GM12878 (cell line): ENCODE data around the gene MOCOS.

ENCODE experiments used
- CBFB ChIP-seq: IDR thresholded peaks from 2 replicates; pipeline ENCODE4 v1.6.1; 2016; ENCODE audit warnings: antibody characterized with exemption, low read depth
- CBX3 ChIP-seq: fragments of 200-600 bp; sonication (generic); IDR thresholded peaks from 2 replicates; pipeline ENCODE4 v1.6.1; 2016; ENCODE audit warnings: low read depth, borderline replicate concordance
- CTCF ChIP-seq, 3 experiments: IDR thresholded peaks in 2 of 3; conservative IDR thresholded peaks in 1 of 3; 2 replicates each; pipeline ENCODE4 v1.5.1; 2011; ENCODE audit warnings: low read depth in 3 of 3, low read length in 3 of 3, mild to moderate bottlenecking in 3 of 3, control low read depth in 2 of 3, moderate library complexity in 2 of 3, inconsistent platforms in 1 of 3, mixed read lengths in 1 of 3; ENCODE audit not compliant: control insufficient read depth in 2 of 3, insufficient read depth in 1 of 3; ENCODE audit errors: extremely low read depth in 1 of 3
- POLR2A ChIP-seq: IDR thresholded peaks from 2 replicates; pipeline ENCODE4 v1.6.1; 2011; ENCODE audit warnings: low read depth, mild to moderate bottlenecking, low read length
- SPI1 ChIP-seq: IDR thresholded peaks from 2 replicates; pipeline ENCODE4 v1.6.1; 2011; ENCODE audit warnings: low read depth, mild to moderate bottlenecking, low read length, moderate library complexity, borderline replicate concordance; ENCODE audit not compliant: insufficient read depth
- TARDBP ChIP-seq: IDR thresholded peaks from 2 replicates; pipeline ENCODE4 v1.6.1; 2016; ENCODE audit warnings: borderline replicate concordance
- TF ChIP-seq, protein P1 (sequence below): IDR thresholded peaks from 2 replicates; pipeline ENCODE4 v1.6.1; 2012; ENCODE audit warnings: mild to moderate bottlenecking, low read depth, low read length
- TF ChIP-seq, protein P2 (sequence below): IDR thresholded peaks from 2 replicates; pipeline ENCODE4 v1.6.1; 2012; ENCODE audit warnings: low read depth, low read length, improper control_type of control experiment

- TF ChIP-seq, protein P1, sequence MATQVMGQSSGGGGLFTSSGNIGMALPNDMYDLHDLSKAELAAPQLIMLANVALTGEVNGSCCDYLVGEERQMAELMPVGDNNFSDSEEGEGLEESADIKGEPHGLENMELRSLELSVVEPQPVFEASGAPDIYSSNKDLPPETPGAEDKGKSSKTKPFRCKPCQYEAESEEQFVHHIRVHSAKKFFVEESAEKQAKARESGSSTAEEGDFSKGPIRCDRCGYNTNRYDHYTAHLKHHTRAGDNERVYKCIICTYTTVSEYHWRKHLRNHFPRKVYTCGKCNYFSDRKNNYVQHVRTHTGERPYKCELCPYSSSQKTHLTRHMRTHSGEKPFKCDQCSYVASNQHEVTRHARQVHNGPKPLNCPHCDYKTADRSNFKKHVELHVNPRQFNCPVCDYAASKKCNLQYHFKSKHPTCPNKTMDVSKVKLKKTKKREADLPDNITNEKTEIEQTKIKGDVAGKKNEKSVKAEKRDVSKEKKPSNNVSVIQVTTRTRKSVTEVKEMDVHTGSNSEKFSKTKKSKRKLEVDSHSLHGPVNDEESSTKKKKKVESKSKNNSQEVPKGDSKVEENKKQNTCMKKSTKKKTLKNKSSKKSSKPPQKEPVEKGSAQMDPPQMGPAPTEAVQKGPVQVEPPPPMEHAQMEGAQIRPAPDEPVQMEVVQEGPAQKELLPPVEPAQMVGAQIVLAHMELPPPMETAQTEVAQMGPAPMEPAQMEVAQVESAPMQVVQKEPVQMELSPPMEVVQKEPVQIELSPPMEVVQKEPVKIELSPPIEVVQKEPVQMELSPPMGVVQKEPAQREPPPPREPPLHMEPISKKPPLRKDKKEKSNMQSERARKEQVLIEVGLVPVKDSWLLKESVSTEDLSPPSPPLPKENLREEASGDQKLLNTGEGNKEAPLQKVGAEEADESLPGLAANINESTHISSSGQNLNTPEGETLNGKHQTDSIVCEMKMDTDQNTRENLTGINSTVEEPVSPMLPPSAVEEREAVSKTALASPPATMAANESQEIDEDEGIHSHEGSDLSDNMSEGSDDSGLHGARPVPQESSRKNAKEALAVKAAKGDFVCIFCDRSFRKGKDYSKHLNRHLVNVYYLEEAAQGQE: no peak
- TF ChIP-seq CBX3 (no peak), CBFB (no peak), POLR2A (no peak), SPI1 (no peak), CTCF (IDR thresholded peaks at IDR 0.05 in 2 of 3, conservative IDR thresholded peaks at IDR 0.05 in 1 of 3; ENCODE audit: control insufficient read depth in 2 of 3, extremely low read depth in 1 of 3, insufficient read depth in 1 of 3, low read depth in 3 of 3, low read length in 3 of 3) (no peak), TARDBP (no peak)
- TF ChIP-seq, protein P2, sequence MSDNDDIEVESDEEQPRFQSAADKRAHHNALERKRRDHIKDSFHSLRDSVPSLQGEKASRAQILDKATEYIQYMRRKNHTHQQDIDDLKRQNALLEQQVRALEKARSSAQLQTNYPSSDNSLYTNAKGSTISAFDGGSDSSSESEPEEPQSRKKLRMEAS: no peak
Observed at GRCh38 chr18:36167692-36168218, 19.5 kb upstream of the MOCOS start.
